ENCODE measurements around the gene CD24.
"Not testable (repeated sequence)": the region's sequence is repeated elsewhere in the genome, so short reads cannot be mapped to it uniquely, and the experiment has no call there.

CD24 gene

DNA sequence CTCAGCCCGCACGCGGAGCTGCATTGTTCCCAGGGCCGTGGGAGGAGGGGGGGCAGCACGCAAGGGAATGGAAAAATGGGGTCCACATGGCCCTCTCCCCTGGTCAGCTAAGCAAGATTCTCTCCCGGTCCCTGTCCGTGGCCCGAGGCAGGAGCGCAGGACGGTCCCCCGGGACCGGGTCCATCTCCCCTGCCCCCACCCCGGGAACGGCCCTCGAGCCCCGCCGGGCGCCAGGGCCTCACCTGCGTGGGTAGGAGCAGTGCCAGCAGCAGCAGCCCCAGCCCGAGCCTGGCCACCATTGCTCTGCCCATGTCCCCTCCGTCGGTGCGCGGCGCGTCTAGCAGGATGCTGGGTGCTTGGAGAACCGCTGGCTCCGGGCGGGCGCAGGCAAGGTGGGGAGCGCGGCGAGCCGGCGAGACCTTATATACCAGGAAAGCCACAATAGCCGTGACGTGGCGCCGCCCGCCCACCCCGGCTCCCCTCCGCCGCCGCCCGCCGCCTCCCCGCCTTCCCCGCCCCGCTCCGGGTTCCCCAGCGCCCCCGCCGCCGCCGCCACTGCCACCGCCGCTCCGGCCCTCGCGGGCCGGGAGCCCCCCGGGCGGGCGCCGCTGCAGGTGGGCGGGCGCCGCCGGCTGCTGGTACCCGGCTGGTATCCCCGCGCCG, at the start of gene CD24:
Gene CD24 (minus strand): TSS at position 394 of the 663 bp plus-strand sequence. CDS start 83 bp downstream, at position 311.
- DNase-seq = peak; percentile 20

DNA sequence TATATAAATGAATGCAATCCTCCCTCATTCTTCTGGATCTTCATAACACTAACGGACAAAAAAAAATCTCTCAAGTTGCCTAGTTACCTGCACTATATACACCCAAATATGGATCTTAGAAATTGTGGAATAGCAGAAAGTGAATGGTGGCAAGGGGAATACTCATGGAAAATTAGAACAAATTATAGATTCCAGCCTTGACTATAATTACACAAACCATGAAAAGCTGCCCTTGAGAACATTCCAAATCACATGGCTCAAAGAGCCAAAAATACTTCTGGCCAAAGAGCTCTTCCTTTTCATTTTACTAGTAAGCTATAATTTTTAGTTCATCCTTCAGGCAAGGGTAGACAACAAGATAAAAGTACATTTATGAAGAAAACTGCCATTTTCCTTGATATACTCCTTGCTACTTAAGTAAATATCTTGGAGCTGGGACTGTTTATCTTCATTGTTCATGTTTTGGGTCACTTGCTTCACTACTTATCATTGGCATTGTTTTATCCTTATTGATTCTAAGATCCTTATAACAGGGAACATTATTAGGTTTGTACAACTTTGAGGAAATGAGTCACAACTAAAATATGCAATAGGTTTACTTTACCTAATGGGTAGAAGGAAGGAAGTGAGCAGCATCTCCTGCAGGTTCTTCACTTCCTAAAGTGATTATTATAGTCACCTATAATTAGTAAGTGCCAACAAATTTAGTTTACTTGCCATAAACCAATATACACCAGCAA, 47.1 kb upstream of the CD24 start:
- no peak for DNase-seq

DNA sequence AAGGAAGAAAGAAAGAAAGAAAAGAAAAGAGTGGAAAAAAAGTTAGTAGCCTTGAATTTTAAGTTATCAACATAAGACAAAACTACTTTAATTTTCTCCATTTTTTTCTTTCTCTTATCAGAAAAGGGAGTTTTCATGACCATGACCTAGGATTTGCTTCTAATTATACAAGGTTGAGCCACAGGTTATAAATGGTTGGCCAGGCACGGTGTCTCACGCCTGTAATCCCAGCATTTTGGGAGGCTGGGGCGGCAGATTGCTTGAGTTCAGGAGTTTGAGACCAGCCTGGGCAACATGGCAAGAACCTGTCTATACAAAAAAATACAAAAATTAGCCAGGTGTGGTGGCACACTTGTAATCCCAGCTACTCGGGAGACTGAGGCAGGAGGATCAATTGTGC, 45.7 kb upstream of the CD24 start:
- DNase-seq = no peak

- not testable (repeated sequence) for DNase-seq
Measured at GRCh38 chr6:107019628-107020027, 45.1 kb upstream of the CD24 start.

DNA sequence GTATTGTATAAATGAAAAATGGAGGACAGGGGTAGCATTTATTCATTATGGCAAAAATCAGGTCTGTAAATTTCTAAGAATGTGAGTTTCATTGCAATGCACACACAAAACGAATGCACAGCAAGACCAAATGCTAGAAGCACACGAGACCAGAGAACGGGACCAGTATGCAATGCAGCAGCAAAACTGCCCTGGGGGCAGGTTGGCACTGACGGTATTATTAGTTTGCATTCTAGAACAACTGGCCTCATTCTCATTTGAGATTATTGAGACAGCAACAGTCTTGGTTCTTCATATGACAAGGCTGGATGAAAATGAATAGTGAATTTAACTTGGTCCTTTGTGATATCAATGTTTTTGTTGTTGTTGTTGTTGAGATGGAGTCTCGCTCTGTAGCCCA, 44.5 kb upstream of the CD24 start:
- no peak for DNase-seq

- DNase-seq = no peak
Measured at GRCh38 chr6:107009499-107009898, 35.0 kb upstream of the CD24 start.

- DNase-seq = no peak
Measured at GRCh38 chr6:106997392-106998158, 23.0 kb upstream of the CD24 start.

- DNase-seq = no peak
Measured at GRCh38 chr6:106995640-106996039, 21.1 kb upstream of the CD24 start.

DNA sequence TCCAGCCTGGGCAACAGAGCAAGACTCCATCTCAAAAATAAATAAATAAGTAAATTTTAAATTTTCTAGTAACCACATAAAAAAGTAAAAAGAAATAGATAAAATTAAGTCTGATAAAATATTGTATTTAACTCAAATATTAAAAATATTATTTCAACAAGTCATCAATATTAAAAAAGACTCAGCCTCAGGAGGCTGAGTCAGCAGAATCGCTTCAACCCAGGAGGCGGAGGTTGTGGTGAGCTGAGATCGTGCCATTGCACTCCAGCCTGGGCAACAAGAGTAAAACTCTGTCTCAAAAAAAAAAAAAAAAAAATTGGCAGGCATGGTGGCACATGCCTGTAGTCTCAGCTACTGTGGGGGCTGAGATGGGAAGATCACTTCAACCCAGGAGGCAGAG, 15.2 kb upstream of the CD24 start:
- not testable (repeated sequence) for DNase-seq

DNA sequence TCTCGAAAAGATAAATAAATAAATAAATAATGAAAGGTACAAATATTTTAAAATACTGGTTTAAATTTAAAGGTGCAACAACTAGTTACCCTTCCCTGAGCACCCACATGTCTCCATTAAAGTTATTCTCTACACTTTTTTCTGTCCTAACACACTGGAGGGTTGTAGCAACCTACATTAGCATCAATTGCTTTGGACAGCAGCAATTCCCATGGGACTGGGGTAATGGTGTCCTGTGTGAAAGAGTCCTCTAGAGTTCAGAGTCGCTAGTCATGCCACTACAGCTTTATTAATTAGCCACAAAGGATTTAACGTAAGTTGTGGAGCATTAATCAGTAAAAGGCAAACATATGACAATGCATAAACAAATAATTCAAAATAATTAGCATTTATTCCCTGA, 14.1 kb upstream of the CD24 start:
- DNase-seq = no peak

DNA sequence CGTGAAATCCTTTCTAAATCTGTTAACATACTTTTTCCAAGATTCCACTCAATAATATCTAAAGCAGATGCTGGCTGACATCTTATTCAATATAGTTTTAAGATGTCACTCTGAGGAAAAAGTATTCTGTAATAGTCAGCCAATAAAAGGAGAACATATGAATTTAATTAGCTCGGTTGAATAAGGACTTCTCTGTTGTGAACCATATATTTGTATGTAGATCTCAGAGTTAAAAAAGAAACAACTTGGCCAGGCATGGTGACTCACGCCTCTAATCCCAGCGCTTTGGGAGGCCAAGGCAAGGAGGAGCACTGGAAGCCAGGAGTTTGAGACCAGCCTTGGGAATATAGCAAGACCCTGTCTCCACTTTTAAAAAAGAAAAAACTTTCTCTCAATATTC, 7.4 kb upstream of the CD24 start:
- no peak for DNase-seq

DNA sequence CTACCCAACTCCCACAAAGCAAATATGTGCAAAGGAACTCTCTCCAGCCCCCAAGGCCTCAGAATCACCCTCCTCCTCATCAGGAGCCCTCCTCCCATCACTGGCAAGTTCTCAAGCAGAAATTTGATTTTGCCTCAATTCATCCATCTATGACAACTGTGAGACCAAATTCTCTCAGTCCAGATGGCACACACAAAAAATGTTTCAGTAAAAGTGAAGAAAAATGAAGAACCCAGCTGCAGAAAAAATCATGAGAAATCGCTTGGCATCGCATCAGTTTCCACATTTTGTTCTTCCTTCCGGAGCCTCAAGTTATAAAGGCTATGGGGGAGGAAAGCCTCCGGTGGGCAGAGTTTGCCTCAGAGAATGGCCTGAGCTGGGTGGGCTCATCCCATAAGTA, 6.4 kb upstream of the CD24 start:
- DNase-seq = no peak

DNA sequence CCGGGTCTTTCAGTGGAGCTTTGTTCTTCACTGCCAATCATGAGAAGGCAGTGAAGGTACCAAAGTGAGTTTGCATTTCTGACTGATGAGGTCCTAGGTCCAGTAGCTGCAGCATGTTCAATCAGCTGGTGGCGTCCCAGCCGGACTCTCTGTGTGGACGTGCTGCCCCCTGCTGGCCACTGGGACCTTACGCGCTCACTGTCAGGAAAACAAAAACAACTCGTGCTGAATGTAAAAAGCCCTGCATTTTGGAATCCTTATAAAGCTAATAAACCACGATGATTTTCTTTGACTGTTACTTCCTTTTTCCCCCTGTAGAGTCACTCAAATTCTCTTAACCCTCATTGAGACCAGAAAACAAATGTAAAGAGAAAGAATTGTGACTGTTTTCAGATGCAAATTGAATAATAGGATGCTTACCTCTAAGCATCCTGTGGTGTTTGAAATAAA, 4.9 kb upstream of the CD24 start:
- DNase-seq = peak; percentile 20

DNA sequence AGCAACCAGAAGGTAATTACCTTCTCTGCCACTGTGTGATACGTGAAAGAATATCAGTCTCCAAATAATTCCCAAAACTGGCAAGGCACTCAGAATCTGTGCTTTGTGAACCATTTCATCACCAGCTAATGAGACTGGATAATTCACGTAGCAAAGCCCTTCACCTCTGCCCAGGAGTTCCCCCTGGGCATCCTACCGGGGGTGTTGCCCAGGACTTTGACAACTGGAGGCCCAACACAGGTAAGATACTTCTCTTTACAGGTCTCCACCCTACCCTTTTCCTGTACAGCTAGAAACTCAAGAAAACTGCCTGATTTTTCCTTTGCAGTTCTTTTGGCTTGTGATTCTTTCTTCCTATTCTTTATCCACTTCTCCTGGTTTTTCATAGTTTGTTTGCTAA, 2.7 kb upstream of the CD24 start:
- DNase-seq = no peak

GRCh38 chr6:106976270-106976669, 1.7 kb upstream of the CD24 start:
- DNase-seq = no peak

GRCh38 chr6:106975738-106976064, 1.2 kb upstream of the CD24 start:
- no peak for DNase-seq

GRCh38 chr6:106974999-106975737, 639 bp upstream of the CD24 start:
- DNase-seq = no peak

- DNase-seq = peak; percentile 14
Measured at GRCh38 chr6:106973836-106974335, 643 bp downstream of the CD24 start.

DNA sequence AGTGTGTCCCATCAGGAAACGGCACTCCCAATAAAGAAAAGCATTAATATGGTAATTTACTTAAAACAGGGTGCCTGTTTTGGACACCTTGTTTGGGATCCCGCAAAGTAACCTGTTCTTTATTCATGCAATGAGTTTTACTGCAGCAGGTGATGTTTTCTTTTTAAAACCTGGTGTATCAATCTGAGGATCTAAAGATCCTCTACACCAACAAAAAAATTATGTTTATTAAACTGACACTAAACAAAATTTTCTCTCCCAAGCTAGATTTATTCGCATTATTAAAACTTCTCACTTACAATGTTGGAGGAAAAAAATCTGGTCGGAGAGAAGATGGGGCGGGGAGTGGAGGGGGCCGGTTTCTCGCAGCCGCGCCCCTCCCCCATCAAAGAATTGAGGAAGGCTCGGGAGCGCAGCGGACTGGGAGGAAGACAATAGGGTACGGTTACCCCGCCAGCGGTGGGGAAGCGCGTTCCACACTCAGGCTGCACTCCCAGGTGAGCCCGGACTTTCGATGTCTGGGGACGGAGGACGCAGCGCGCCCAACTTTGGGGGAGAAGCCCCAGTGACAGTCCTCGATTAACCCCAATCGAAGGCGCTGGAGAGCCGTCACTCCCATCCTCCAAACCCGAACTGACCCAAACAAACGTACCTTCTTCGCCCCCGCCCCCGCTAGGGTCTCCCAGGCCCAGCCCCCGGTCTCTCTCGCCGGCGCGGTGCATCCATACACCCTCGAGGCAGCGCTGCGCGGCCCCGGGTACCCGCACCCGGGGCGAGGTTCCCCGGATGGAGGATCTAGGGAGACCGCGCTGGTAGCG, 1.3 kb downstream of the CD24 start:
- no peak for DNase-seq

- DNase-seq = no peak
Measured at GRCh38 chr6:106972500-106972899, 2.0 kb downstream of the CD24 start.

GRCh38 chr6:106970769-106971168, 3.8 kb downstream of the CD24 start:
- not testable (repeated sequence) for DNase-seq

- no peak for DNase-seq
Measured at GRCh38 chr6:106967936-106968555, 6.5 kb downstream of the CD24 start.
